NB4 (cell line): Measurements from ENCODE around the gene IPPK.

Source experiments
- DNase-seq: peaks from one replicate; pipeline ENCODE4 v3.0.0; 2010; ENCODE audit warnings: low read depth
- H3K4me3 ChIP-seq: one replicate; pipeline ENCODE4 v1.5.1; 2011; ENCODE audit warnings: mild to moderate bottlenecking, low read depth, low read length, moderate library complexity
- MYC ChIP-seq: IDR thresholded peaks from 2 replicates; pipeline ENCODE4 v1.6.1; 2011; ENCODE audit warnings: low read depth, low read length
- POLR2A ChIP-seq: IDR thresholded peaks from 2 replicates; pipeline ENCODE4 v1.6.1; 2011; ENCODE audit warnings: mild to moderate bottlenecking; ENCODE audit not compliant: insufficient read length; ENCODE audit errors: extremely low read depth
- TF ChIP-seq, protein P1 (sequence below): IDR thresholded peaks from 2 replicates; pipeline ENCODE4 v1.6.1; 2011; ENCODE audit warnings: low read depth, low read length
- TF ChIP-seq, protein P2 (sequence below): IDR thresholded peaks from one replicate; pipeline ENCODE4 v1.5.1; 2012; ENCODE audit warnings: low read depth, low read length

Gene IPPK, protein sequence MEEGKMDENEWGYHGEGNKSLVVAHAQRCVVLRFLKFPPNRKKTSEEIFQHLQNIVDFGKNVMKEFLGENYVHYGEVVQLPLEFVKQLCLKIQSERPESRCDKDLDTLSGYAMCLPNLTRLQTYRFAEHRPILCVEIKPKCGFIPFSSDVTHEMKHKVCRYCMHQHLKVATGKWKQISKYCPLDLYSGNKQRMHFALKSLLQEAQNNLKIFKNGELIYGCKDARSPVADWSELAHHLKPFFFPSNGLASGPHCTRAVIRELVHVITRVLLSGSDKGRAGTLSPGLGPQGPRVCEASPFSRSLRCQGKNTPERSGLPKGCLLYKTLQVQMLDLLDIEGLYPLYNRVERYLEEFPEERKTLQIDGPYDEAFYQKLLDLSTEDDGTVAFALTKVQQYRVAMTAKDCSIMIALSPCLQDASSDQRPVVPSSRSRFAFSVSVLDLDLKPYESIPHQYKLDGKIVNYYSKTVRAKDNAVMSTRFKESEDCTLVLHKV

DNA sequence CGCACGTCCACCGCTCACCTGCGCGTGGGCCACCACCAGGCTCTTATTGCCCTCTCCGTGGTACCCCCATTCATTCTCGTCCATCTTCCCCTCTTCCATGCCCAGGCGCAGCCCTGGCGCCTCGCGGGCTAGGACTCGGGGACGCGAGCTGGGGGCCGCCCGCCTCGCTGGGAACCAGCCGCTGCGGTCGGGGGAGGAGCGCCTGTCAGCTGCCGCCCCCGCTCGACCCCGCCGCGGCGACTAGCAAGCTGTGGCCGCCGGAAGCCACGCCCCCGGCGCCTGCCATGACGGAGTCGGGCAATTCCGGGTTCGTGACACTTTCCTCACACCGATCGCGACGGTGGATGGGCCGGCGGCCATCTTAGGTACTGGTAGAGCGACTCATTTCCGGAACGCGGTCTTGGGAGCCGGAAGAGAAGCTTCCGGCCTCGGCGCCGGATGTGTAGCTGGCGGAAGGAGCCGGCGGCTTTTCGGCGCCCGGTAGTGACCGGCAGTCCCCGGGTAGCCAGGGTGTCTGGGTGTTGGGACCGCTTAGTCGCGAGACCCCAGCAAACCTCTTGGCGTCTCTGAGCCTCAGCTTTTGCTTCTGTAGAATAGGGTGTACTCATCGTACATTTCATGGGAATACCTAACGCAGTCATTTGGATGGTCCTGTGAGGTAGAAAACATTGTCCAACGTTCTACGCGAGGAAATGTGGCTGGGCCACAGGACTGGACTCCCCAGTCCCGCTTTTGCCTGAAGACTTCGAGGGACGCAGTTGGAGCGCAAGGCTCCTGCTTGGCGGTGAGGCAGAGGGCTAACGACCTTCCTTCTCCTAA, at the start of gene IPPK:
Gene IPPK, minus strand, starts transcription at position 242 of the 819 bp plus-strand sequence. Its CDS starts 143 bp downstream, at position 99.
- peak; percentile 99 for DNase-seq
- TF ChIP-seq, protein P1, sequence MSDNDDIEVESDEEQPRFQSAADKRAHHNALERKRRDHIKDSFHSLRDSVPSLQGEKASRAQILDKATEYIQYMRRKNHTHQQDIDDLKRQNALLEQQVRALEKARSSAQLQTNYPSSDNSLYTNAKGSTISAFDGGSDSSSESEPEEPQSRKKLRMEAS = peak; percentile 73
- TF ChIP-seq, protein P2, sequence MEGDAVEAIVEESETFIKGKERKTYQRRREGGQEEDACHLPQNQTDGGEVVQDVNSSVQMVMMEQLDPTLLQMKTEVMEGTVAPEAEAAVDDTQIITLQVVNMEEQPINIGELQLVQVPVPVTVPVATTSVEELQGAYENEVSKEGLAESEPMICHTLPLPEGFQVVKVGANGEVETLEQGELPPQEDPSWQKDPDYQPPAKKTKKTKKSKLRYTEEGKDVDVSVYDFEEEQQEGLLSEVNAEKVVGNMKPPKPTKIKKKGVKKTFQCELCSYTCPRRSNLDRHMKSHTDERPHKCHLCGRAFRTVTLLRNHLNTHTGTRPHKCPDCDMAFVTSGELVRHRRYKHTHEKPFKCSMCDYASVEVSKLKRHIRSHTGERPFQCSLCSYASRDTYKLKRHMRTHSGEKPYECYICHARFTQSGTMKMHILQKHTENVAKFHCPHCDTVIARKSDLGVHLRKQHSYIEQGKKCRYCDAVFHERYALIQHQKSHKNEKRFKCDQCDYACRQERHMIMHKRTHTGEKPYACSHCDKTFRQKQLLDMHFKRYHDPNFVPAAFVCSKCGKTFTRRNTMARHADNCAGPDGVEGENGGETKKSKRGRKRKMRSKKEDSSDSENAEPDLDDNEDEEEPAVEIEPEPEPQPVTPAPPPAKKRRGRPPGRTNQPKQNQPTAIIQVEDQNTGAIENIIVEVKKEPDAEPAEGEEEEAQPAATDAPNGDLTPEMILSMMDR = no peak
- TF ChIP-seq POLR2A (peak; percentile 90), MYC (peak; percentile 81)
- H3K4me3 ChIP-seq = peak within 1 kb of the TSS; percentile 100

DNA sequence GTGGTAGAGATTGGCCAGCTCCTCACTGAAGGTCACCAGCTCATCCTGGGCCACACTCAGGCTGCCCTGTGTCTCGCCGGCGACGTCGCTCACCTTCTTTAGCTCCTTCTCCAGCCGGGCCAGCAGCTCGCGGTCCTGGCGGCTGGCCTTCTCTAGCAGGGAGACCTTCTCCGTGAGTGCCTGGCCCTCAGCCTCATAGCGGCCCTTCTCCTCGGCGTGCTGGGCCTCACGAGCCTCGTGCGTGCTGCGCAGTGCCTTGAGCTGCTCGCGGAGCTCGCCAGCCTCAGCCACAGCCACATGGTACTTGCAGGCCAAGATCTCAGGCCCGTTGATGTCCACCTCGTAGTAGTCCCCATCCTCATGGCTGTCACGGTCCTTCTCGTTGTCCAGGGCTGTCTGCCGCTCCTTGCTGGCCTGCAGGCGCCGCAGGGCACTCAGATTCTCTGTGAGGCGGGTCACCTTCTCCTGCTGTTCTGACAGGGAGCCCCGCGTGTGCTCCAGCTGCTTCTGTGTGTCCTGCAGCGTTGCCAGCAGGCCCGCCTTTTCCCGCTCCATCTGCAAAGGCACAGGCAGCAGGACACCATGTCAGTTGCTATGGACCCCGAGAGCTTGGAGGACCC, 49.2 kb upstream of the IPPK start:
- no peak overlapping the region for H3K4me3 ChIP-seq

DNA sequence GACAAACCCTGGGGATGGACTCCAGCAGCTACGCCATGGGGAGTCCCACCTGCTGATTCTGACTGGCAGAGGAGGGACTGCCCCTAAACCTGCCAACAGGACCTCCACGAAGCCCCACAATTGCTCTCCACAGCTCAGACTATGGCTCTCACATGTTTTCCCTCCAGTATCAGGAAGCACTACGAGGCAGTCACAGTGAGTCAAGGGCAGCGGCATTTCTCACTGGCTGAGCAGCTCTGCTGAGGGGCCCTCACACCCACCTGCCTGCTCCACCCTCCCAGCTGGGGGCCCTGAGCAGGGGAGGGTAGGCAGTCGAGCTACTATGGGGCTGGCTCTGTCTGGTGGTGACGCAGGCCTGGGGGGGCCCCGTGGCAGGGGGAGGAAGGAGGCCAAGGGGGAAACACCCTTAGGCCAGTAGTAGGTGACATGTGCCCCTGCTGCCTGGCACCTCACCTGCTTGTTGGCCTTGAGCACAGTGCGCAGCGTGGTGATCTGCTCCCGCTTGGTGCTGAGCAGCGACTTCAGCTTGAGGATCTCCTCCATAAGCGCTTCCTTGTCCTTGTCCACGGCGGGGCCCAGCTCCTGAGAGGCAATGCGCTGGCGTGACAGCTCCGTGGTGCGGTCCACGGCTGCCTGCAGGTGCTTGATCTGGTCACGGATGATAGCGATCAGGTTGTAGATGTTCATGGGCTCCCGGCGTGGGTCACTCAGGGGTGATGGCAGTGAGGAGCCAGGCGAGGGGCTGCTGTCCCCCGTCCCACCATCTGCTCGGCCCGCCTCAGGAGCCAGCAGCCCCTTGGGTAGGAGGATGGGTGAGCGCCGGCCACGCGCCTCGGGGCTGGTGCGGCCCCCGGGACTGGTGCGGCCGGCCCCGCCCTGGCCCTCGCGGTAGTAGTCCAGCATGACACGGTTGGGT, 48.4 kb upstream of the IPPK start:
- TF ChIP-seq MYC (no peak), POLR2A (no peak)
- TF ChIP-seq, protein P2 = no peak
- TF ChIP-seq, protein P1 = no peak
- no peak for DNase-seq
- no peak overlapping the region for H3K4me3 ChIP-seq

More for the DNA sequence above, 49.2 kb upstream of the IPPK start:
- TF ChIP-seq, protein P2 = no peak
- TF ChIP-seq MYC (no peak), POLR2A (no peak)
- TF ChIP-seq, protein P1 = no peak
- DNase-seq = no peak

GRCh38 chr9:92717201-92718085, 47.5 kb upstream of the IPPK start:
- H3K4me3 ChIP-seq = no peak overlapping the region
- no peak for DNase-seq
- no peak for TF ChIP-seq POLR2A
- TF ChIP-seq, protein P1 = no peak
- TF ChIP-seq, protein P2 = no peak
- TF ChIP-seq MYC = no peak
